ENCODE measurements around the gene APBB3.

The APBB3 gene

GRCh38 chr5:140551872-140552271, 12.5 kb downstream of the APBB3 start:
- no peak for DNase-seq

DNA sequence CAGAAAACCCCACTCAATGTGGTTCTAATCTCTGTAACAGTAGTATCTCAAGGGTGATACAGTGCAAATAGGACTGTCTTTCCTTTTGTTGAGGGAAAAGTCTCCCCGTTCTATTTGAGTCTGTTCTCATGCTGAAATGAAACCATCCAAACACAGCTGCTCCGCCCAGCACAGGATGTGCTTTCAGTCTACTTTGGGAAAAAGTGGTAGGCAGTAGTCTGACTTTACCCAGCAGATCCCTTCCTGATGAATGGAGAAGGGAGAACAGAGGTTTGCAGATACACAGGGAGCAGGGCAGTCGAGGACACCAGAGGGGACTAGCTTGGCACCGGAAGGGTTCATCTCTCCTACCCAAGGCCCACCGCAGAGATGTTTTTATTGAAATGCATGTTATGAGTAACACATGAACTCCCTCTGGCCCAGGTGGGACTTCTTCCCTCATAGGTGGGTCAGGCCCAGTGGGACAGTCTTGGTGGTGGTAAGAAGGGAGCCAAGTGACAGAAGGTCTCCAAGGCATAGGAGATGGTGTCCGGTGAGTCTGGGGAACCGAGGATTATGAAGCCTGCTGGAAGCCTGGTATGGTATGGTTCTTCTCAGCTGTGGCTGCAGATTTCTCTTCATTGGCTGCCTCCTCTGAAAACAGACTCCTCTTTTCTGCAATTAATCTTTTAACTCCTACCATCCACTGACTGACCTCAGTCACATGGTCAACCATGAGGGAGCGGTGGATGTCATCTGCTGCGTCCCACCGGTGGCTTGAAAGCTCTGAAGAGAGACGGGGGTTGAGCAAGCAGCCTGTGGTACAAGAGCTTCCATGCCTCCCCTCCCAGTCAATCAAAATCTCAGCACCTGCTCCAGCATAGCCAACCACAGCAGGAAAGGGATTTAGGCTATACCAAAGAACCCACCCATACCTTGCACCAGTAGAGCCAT, 14.0 kb downstream of the APBB3 start:
- DNase-seq = no peak

- DNase-seq = peak; percentile 30 to 47
Measured at GRCh38 chr5:140549237-140550144, 14.9 kb downstream of the APBB3 start.

DNA sequence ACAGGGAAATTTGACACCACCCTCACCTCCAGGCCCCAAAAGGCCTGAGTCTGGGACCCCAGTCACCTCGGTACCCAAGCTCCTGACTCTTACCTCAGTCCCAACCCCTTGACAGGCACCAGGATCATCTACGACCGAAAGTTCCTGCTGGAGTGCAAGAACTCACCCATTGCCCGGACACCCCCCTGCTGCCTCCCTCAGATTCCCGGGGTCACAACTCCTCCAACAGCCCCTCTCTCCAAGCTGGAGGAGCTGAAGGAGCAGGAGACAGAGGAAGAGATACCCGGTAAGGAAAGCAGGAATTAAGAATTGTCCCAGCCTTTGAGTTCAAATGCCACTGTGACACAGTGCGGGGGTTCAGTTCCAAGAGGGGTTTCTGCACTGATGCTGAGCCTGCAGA, 15.6 kb downstream of the APBB3 start:
- DNase-seq = no peak

DNA sequence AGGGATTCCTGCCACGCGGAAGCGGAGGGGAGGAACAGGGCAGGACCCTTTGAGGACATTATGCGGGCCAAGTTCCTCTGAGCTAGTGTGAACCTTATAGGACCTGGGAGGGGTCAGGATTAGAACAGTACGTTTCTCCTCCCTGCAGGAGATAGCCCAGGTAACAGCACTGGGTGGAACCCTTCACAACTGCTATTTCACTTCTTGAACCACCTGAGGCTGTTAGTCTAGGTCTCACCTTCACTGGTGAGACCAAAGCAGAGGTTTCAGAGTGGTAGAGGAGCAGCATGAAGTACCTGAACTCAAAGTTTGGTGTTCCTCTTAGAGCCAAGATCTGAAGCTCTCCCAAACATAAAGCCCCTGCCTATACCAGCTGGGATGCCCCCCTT, 16.1 kb downstream of the APBB3 start:
- no peak for DNase-seq

- peak; percentile 87 to 90 for DNase-seq
Measured at GRCh38 chr5:140547508-140548299, 16.7 kb downstream of the APBB3 start, which contains the start of gene EIF4EBP3. Gene EIF4EBP3, plus strand, starts transcription at chr5:140547662. Its CDS starts 76 bp downstream, at chr5:140547738.

GRCh38 chr5:140546851-140547507, 17.4 kb downstream of the APBB3 start:
- DNase-seq = peak in 1 of 2 donors; percentile 25

DNA sequence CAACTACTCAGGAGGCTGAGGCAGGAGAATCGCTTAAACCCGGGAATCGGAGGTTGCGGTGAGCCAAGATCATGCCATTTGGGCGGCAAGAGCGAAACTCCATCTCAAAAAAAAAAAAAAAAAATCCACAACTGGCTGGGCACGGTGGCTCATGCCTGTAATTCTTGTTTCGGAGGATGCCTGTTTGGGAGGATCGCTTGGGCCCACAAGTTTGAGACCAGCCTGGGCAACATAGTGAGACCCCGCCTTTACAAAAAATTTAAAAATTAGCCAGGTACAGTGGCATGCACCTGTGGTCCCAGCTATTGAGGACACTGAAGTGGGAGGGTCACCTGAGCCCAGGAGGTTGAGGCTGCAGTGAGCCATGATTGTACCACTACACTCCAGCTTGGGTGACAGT, 18.8 kb downstream of the APBB3 start:
- no peak for DNase-seq

DNA sequence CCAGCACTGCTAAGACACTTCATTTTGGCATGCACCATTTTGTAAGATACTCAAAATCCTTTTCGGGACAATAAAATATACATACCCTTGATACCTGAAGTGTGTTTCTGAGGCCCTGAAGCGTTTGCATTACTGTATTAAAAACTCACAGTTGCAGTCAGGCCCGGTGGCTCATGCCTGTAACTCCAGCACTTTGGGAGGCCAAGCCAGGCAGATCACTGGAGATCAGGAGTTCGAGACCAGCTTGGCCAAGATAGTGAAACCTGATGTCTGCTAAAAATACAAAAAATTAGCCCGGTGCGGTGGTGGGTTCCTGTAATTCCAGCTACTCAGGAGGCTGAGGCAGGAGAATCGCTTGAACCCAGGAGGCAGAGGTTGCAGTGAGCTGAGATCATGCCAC, 19.4 kb downstream of the APBB3 start:
- DNase-seq = no peak

- no peak for DNase-seq
Measured at GRCh38 chr5:140542972-140543371, 21.4 kb downstream of the APBB3 start.

DNA sequence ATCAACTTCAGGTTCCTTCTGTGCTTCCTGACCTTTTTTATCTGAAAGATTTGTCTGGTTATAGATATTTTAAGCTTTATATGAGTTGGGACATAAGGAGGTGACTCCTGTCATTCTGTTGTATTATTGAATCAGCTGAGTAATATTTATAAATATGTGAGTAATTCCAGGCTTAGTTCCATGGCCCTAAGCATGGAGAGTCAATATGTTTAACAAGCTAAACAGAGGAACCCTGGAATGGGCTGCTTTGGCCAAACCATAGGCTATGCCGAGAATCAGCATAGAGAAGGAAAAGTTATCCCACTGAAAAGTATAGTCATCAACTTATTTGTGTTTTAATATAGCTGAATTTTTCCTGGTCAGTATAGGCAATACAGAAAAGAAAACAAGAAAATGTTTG, 24.2 kb downstream of the APBB3 start:
- no peak for DNase-seq

GRCh38 chr5:140524003-140524402, 40.4 kb downstream of the APBB3 start:
- no peak for DNase-seq

GRCh38 chr5:140513124-140513523, 51.3 kb downstream of the APBB3 start:
- no peak for DNase-seq

DNA sequence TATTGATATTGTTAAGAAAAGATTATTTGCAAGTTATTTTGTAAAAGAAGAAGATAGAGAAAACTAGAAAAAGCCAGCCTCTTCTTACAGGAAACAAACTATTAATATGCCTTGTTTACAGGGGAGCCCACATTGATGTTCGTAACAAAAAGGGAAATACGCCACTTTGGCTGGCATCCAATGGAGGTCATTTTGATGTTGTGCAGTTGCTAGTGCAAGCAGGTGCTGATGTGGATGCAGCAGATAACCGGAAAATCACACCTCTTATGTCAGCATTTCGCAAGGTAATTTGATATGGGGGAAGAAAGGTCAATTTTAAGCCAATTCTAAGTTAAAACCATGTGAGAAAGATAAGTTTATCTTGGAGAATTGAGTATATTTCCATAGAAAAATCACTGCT, 54.5 kb downstream of the APBB3 start:
- no peak for DNase-seq

All from CD4-positive, alpha-beta T cell treated with Interleukin-1 beta for 1 hour (primary cell).